Measurements from ENCODE around the gene CSNK1D. TPM values are rescaled to one million over a fixed set of nuclear protein-coding genes. Genes with fewer than 3 reads are reported as not detected.

The CSNK1D gene
- total RNA-seq, 1 experiment from 2014 or later = 157 TPM

DNA sequence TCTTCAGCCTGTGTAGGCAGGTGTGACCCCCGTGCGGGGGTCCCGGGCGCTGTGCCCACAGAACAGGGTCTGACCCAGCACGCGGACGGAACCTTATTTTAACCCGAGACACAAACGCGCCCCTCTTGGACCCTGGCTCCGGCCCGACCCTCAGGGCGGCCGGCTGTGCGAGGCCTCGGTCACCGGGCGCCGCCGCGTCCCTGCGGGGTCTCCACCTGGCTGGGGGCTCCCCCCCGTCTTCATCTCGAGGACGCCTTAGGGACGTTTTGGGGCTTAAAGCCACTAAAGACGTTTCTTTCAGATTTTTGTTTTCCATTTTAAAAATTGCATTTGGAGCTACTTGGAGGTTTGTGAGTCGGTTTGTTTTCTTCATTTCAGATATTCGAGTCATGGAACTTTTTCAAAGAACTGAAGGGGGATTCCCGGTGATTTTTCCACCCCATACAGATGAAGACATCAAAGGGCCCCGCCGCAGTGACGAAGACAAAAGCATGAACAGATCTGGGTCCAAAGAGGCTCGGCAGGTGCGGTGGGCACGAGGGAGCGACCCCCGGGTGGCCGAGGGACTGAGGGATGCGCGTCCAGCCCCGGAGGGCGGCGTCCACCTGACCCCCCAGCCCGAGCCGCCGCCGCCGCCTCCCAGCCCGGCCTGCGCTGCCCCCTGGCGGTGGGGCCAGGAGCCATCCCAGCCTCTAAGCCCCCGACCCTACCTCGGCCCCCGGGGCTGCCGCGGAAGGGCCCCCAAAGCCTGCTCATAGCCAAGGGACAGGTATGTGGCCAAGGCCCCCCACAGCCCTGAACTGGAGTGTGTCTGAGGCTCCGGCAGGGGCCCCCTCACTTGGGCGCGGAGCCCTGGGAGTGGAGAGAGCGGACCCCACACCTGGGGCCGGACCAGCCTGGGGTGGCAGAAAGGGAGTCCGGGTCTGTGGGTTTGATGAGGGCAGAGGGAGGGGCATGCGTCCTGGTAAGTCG lies 47.7 kb upstream of the CSNK1D start:
- Mint-ChIP-seq H3K4me1 (ENCODE audit: low read depth, unreplicated experiment) (peaks cover 9% of the 10 kb centered on the region), H3K4me3 (ENCODE audit: low read depth, unreplicated experiment) (no peak overlapping the region), H3K9me3 (ENCODE audit: low read depth, unreplicated experiment) (no peaks in the 10 kb centered on the region), H3K27ac (ENCODE audit: unreplicated experiment) (peak overlapping the region; percentile 50), H3K27me3 (ENCODE audit: unreplicated experiment) (peaks cover 27% of the 10 kb centered on the region), H3K36me3 (ENCODE audit: insufficient read depth, unreplicated experiment) (peaks cover 7% of the 10 kb centered on the region)
- CTCF ChIA-PET = no interaction called here
- peak; percentile 95 for TF ChIP-seq CTCF (IDR thresholded peaks at IDR 0.05; ENCODE audit: unreplicated experiment)
- BruUV-seq (replicated peaks) = no TSS peak
- intact Hi-C loops (cut with micrococcal nuclease; ENCODE audit: unreplicated experiment) = loop anchor here (10.0 kb wide), 1 partner anchor 76 kb away; no protein-coding TSS in a partner anchor
- peak; percentile 72 for DNase-seq

DNA sequence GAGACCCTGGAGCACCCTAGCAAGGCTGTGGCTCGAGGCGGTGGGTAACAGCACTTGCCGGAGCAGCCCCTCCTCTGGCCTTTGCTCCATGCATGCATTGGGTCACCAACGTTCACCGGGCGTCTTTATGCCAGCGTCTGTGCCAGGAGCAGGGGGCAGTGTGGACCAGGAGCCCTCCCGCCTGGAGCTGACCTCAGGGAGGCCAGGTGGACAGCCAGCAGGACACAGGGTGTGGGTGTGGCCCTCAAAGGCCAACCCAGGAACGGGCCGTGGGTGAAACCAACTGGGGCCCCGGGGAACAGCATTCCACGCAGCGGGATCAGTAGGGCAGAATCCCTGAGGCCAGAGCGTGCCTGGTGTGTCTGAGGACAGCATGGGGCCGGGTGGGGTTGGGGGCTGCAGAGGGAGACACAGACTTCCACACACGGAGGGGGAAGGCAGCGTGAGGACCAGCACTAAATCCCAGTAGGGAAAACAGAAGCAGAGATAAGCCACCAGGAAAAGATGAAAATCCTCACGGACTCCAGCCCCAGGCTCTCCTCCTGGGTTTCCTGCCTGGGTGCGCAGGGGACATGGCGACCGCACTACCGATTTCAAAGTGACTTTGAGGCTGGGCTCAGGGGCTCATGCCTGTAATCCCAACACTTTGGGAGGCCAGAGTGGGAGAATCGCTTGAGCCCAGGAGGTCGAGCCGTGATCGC lies 46.8 kb upstream of the CSNK1D start:
- Mint-ChIP-seq H3K4me3 (ENCODE audit: low read depth, unreplicated experiment) (no peak overlapping the region), H3K4me1 (ENCODE audit: low read depth, unreplicated experiment) (peaks cover 14% of the 10 kb centered on the region), H3K36me3 (ENCODE audit: insufficient read depth, unreplicated experiment) (peaks cover 7% of the 10 kb centered on the region), H3K27ac (ENCODE audit: unreplicated experiment) (peak overlapping the region; percentile 50), H3K9me3 (ENCODE audit: low read depth, unreplicated experiment) (no peaks in the 10 kb centered on the region), H3K27me3 (ENCODE audit: unreplicated experiment) (peaks cover 36% of the 10 kb centered on the region)
- no TSS peak for BruUV-seq (replicated peaks)
- intact Hi-C loops (cut with micrococcal nuclease; ENCODE audit: unreplicated experiment) = loop anchor here (10.0 kb wide), 1 partner anchor 75 kb away; no protein-coding TSS in a partner anchor
- CTCF ChIA-PET = no interaction called here
- no peak for TF ChIP-seq CTCF (IDR thresholded peaks at IDR 0.05; ENCODE audit: unreplicated experiment)
- DNase-seq = no peak

GRCh38 chr17:82319619-82320062 lies 46.1 kb upstream of the CSNK1D start:
- peaks cover 14% of the 10 kb centered on the region for H3K4me1 Mint-ChIP-seq (ENCODE audit: low read depth, unreplicated experiment)
- no peak overlapping the region for H3K27ac Mint-ChIP-seq (ENCODE audit: unreplicated experiment)
- BruUV-seq (replicated peaks) = no TSS peak
- intact Hi-C loops (cut with micrococcal nuclease; ENCODE audit: unreplicated experiment) = loop anchor here (10.0 kb wide), 1 partner anchor 75 kb away; no protein-coding TSS in a partner anchor
- peaks cover 43% of the 10 kb centered on the region for H3K27me3 Mint-ChIP-seq (ENCODE audit: unreplicated experiment)
- H3K9me3 Mint-ChIP-seq (ENCODE audit: low read depth, unreplicated experiment) = no peaks in the 10 kb centered on the region
- no peak for DNase-seq
- no peak for TF ChIP-seq CTCF (IDR thresholded peaks at IDR 0.05; ENCODE audit: unreplicated experiment)
- H3K4me3 Mint-ChIP-seq (ENCODE audit: low read depth, unreplicated experiment) = no peak overlapping the region
- peaks cover 7% of the 10 kb centered on the region for H3K36me3 Mint-ChIP-seq (ENCODE audit: insufficient read depth, unreplicated experiment)
- CTCF ChIA-PET = no interaction called here

DNA sequence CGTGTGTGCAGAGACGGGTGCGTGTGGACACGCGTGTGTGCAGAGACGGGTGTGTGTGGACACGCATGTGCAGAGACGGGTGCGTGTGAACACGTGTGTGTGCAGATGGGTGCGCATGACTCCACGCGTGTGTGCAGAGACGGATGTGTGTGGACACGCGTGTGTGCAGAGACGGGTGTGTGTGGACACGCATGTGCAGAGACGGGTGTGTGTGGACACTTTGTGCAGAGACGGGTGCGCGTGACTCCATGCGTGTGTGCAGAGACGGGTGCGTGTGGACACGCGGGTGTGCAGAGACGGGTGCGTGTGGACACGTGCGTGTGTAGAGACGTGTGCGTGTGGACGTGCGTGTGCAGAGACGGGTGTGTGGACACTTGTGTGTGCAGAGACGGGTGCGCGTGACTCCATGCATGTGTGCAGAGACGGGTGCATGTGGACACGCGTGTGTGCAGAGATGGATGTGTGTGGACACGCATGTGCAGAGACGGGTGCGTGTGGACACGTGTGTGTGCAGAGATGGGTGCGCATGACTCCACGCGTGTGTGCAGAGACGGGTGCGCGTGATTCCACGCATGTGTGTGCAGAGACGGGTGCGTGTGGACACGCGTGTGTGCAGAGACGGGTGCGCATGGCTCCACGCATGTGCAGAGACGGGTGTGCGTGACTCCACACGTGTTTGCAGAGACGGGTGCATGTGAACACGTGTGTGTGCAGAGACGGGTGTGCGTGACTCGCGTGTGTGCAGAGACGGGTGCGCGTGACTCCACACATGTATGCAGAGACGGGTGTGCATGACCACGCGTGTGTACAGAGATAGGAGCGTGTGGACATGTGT lies 45.5 kb upstream of the CSNK1D start:
- Mint-ChIP-seq H3K27me3 (ENCODE audit: unreplicated experiment) (peaks cover 50% of the 10 kb centered on the region), H3K36me3 (ENCODE audit: insufficient read depth, unreplicated experiment) (peaks cover 7% of the 10 kb centered on the region), H3K9me3 (ENCODE audit: low read depth, unreplicated experiment) (no peaks in the 10 kb centered on the region), H3K4me1 (ENCODE audit: low read depth, unreplicated experiment) (peaks cover 14% of the 10 kb centered on the region), H3K27ac (ENCODE audit: unreplicated experiment) (no peak overlapping the region), H3K4me3 (ENCODE audit: low read depth, unreplicated experiment) (no peak overlapping the region)
- CTCF ChIA-PET = no interaction called here
- no TSS peak for BruUV-seq (replicated peaks)
- intact Hi-C loops (cut with micrococcal nuclease; ENCODE audit: unreplicated experiment) = no loop called here
- no peak for DNase-seq
- no peak for TF ChIP-seq CTCF (IDR thresholded peaks at IDR 0.05; ENCODE audit: unreplicated experiment)
